Upper lobe of left lung (tissue), 6 donors: ENCODE measurements around the gene EXTL1. TPM values are rescaled to one million over a fixed set of nuclear protein-coding genes. Genes with fewer than 3 reads are reported as not detected.

Experiments
- ATAC-seq, 2 donors: fragments of 200-7000 bp; cut with Tn5 transposase; one replicate each; pipeline ENCODE4 v1.9.1; 2022; ENCODE audit warnings: mild to moderate bottlenecking in 2 of 2, moderate library complexity in 2 of 2; ENCODE audit not compliant: low FRiP score in 2 of 2
- DNase-seq, 2 donors: peaks; one replicate each; pipeline ENCODE4 v3.0.0-alpha.2; 2019 to 2020
- H3K27ac ChIP-seq, 4 donors: fragments of 200-600 bp; sonication (generic); one replicate each; pipeline ENCODE4 v1.5.1; 2016 to 2019
- H3K27me3 ChIP-seq, 4 donors: fragments of 200-600 bp; sonication (generic); one replicate each; pipeline ENCODE4 v1.5.1; 2017 to 2019
- H3K36me3 ChIP-seq, 4 donors: fragments of 200-600 bp; sonication (generic); one replicate each; pipeline ENCODE4 v1.5.1; 2016 to 2019
- H3K4me1 ChIP-seq, 4 donors: fragments of 200-600 bp; sonication (generic); one replicate each; pipeline ENCODE4 v1.5.1; 2018 to 2019
- H3K4me3 ChIP-seq, 4 donors: fragments of 200-600 bp; sonication (generic); one replicate each; pipeline ENCODE4 v1.5.1; 2017 to 2019; ENCODE audit warnings: mild to moderate bottlenecking in 2 of 4, moderate library complexity in 1 of 4
- H3K9me3 ChIP-seq, 4 donors: fragments of 200-600 bp; sonication (generic); one replicate each; pipeline ENCODE4 v1.5.1; 2018 to 2019
- CTCF ChIP-seq, 6 experiments: fragments of 450-650 bp in 4 of 6; fragments of 200-600 bp in 2 of 6; sonication (generic) in 2 of 6; IDR thresholded peaks; one replicate each; pipeline ENCODE4 v1.5.1; 2016 to 2019; ENCODE audit warnings: antibody characterized with exemption in 6 of 6
- EP300 ChIP-seq, 4 donors: sonication (generic); formaldehyde crosslinking; IDR thresholded peaks; one replicate each; pipeline ENCODE4 v1.5.1; 2017; ENCODE audit warnings: antibody characterized with exemption in 4 of 4, control low read depth in 2 of 4
- POLR2A ChIP-seq, 4 donors: fragments of 450-650 bp; IDR thresholded peaks; one replicate each; pipeline ENCODE4 v1.5.1; 2016 to 2017; ENCODE audit warnings: antibody characterized with exemption in 4 of 4, mild to moderate bottlenecking in 2 of 4
- POLR2AphosphoS5 ChIP-seq, 2 donors: sonication (generic); formaldehyde crosslinking; IDR thresholded peaks; one replicate each; pipeline ENCODE4 v1.5.1; 2017; ENCODE audit warnings: antibody characterized with exemption in 2 of 2
- WGBS, 2 donors: methylation state at CpG; one replicate each; pipeline ENCODE4 v1.1.5; 2017 to 2018; 5-methylcytosine and 5-hydroxymethylcytosine counted together
- total RNA-seq, 6 donors: library from RNA; depleted of rRNA in 4 of 6; stranded (reverse); fragments of >200 nt in 4 of 6; gene quantifications; one replicate each; pipeline versions ENCODE4 v1.1.0 to v1.2.1, GENCODE V29; 2016 to 2021
- donor health status: DM: no; HTN: no; CAD: no; lungs with moderate emphysema.
- donor health status: DM: no; HTN: yes; CAD: no; lungs with severe emphysema.

EXTL1 gene
- under 1 TPM in 3 of 6 donors, not detected in 3; under 0.01 to 0.24 (median 0.20) TPM for total RNA-seq

DNA sequence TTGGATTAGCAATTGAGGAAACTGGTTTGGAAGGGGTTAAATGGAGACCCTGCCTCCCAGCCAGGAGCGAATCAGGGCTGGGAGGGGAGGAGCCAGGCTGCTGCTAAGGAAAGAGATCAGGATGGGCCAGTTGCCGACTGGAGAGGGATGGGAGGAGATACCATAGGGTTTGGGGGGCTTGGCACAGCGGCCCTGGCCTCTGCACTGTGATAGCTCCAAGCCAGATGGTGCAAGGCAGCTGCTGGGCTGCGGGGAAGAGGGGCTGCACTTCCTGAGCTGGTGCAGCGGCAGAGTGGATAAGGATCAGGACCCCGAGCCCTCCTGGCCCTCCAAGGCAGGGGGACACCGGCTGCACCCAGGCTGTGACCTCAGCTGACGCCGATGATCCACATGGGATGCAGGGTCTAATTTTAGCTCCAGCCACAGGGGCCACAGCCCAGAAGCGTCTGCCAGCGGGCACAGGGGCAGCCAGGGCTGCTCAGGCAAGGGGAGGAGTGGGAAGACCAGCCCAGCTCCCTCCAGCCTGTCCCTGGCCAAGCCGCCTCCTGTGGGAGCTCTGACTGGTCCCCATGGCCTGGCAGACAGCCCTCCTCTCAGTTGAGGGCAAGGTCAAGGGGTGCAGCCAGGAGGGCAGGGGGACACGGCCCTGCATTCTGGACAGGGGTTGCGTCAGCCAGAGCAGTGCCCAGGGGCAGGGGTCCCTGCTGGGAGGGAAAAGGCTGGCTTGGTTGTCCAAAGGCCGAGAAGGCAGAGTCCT is at the start of gene EXTL1:
Gene EXTL1 (plus strand): TSS at position 129 of the 757 bp plus-strand sequence. CDS start 872 bp downstream, outside the sequence.
- Histone ChIP-seq H3K4me3 (peak within 1 kb of the TSS in 3 of 4 donors; percentile 7 to 24 (median 17)), H3K27ac (peak within 1 kb of the TSS in 1 of 4 donors; percentile 32), H3K4me1 (peaks cover 0 to 7% (median 5%) of the 10 kb centered on the region in 4 donors), H3K9me3 (no peaks in the 10 kb centered on the region), H3K27me3 (no peaks in the 10 kb centered on the region), H3K36me3 (no peaks in the 10 kb centered on the region)
- peak in 1 of 2 donors; percentile 80 for DNase-seq
- 25 to 49% methylated on average over 6 to 15 of the region's 15 CpGs for WGBS, 2 donors
- TF ChIP-seq POLR2A (IDR thresholded peaks at IDR 0.05) (no peak), POLR2AphosphoS5 (IDR thresholded peaks at IDR 0.05) (no peak), CTCF (IDR thresholded peaks at IDR 0.05) (no peak), EP300 (IDR thresholded peaks at IDR 0.05) (no peak)
- peak; percentile 8 to 58 for ATAC-seq

GRCh38 chr1:25971811-25972180 is 49.8 kb upstream of the EXTL1 start:
- H3K4me1 ChIP-seq, result no peaks in the 10 kb centered on the region
- no peak for TF ChIP-seq EP300 (IDR thresholded peaks at IDR 0.05)
- TF ChIP-seq CTCF (IDR thresholded peaks at IDR 0.05), result no peak
- TF ChIP-seq POLR2A (IDR thresholded peaks at IDR 0.05), result no peak
- TF ChIP-seq POLR2AphosphoS5 (IDR thresholded peaks at IDR 0.05), result no peak
- H3K9me3 ChIP-seq, result no peaks in the 10 kb centered on the region
- H3K27me3 ChIP-seq, result no peaks in the 10 kb centered on the region
- no peak for ATAC-seq
- no peak for DNase-seq
- peaks cover 12 to 98% (median 50%) of the 10 kb centered on the region in 4 donors for H3K36me3 ChIP-seq
- H3K27ac ChIP-seq, result no peak overlapping the region
- no peak overlapping the region for H3K4me3 ChIP-seq
- WGBS, 2 donors, result 67 to 69% methylated on average over 1 of the region's 1 CpG

- 95% methylated on average over 6 of the region's 6 CpGs for WGBS, 2 donors
- H3K36me3 ChIP-seq, result peaks cover 12 to 91% (median 50%) of the 10 kb centered on the region in 4 donors
- DNase-seq, result no peak
Observed at GRCh38 chr1:25973610-25974321, 47.8 kb upstream of the EXTL1 start.

GRCh38 chr1:25977801-25978200 is 43.8 kb upstream of the EXTL1 start:
- ATAC-seq, result no peak
- H3K9me3 ChIP-seq, result no peaks in the 10 kb centered on the region
- H3K27me3 ChIP-seq, result no peaks in the 10 kb centered on the region
- 89 to 93% methylated on average over 5 of the region's 5 CpGs for WGBS, 2 donors
- no peaks in the 10 kb centered on the region for H3K4me1 ChIP-seq
- DNase-seq, result no peak
- H3K4me3 ChIP-seq, result no peak overlapping the region
- TF ChIP-seq EP300 (IDR thresholded peaks at IDR 0.05), result no peak
- no peak for TF ChIP-seq CTCF (IDR thresholded peaks at IDR 0.05)
- TF ChIP-seq POLR2AphosphoS5 (IDR thresholded peaks at IDR 0.05), result no peak
- TF ChIP-seq POLR2A (IDR thresholded peaks at IDR 0.05), result no peak
- H3K27ac ChIP-seq, result no peak overlapping the region
- H3K36me3 ChIP-seq, result peaks cover 21 to 88% (median 51%) of the 10 kb centered on the region in 4 donors

More at GRCh38 chr1:25973610-25974321, 47.8 kb upstream of the EXTL1 start:
- TF ChIP-seq POLR2AphosphoS5 (IDR thresholded peaks at IDR 0.05) (no peak), CTCF (IDR thresholded peaks at IDR 0.05) (no peak), POLR2A (IDR thresholded peaks at IDR 0.05) (no peak), EP300 (IDR thresholded peaks at IDR 0.05) (no peak)
- no peak for ATAC-seq
- H3K4me1 ChIP-seq, result no peaks in the 10 kb centered on the region
- H3K27ac ChIP-seq, result no peak overlapping the region
- H3K4me3 ChIP-seq, result no peak overlapping the region
- H3K9me3 ChIP-seq, result no peaks in the 10 kb centered on the region
- H3K27me3 ChIP-seq, result no peaks in the 10 kb centered on the region
